Transverse colon (tissue), 4 donors: ENCODE measurements around the gene SLC17A7. TPM values are rescaled to one million over a fixed set of nuclear protein-coding genes. Genes with fewer than 3 reads are reported as not detected.
A peak's percentile ranks its signal among the peaks of the same experiment; 100 is the strongest.

ENCODE experiments used
- DNase-seq: peaks from one replicate; pipeline ENCODE4 v3.0.0-alpha.2; 2019
- H3K27ac ChIP-seq, 4 donors: fragments of 200-600 bp; sonication (generic); 2 replicates each; pipeline ENCODE4 v1.5.1; 2016 to 2018; ENCODE audit warnings: inconsistent platforms in 4 of 4
- H3K27me3 ChIP-seq: fragments of 200-600 bp; sonication (generic); 2 replicates; pipeline ENCODE4 v1.5.1; 2017; ENCODE audit warnings: inconsistent platforms
- H3K36me3 ChIP-seq, 4 donors: fragments of 200-600 bp; sonication (generic); 2 replicates each; pipeline ENCODE4 v1.5.1; 2017 to 2019; ENCODE audit warnings: inconsistent platforms in 4 of 4
- H3K4me1 ChIP-seq, 4 donors: fragments of 200-600 bp; sonication (generic); 2 replicates each; pipeline ENCODE4 v1.5.1; 2017 to 2020; ENCODE audit warnings: inconsistent platforms in 4 of 4
- H3K4me3 ChIP-seq, 4 donors: fragments of 200-600 bp; sonication (generic); 1 replicate in 1 of 4; 2 replicates in 3 of 4; pipeline versions ENCODE4 v1.5.1 to v1.6.1; 2017 to 2019; ENCODE audit warnings: inconsistent platforms in 4 of 4
- H3K9me3 ChIP-seq, 2 donors: fragments of 200-600 bp; sonication (generic); 2 replicates each; pipeline ENCODE4 v1.5.1; 2017 to 2019; ENCODE audit warnings: inconsistent platforms in 2 of 2
- CTCF ChIP-seq, 5 experiments: fragments of 200-600 bp in 3 of 5; fragments of 450-650 bp in 2 of 5; sonication (generic) in 3 of 5; IDR thresholded peaks; 1 replicate in 2 of 5; 2 replicates in 3 of 5; pipeline ENCODE4 v1.5.1; 2016 to 2017; ENCODE audit warnings: antibody characterized with exemption in 5 of 5, inconsistent platforms in 3 of 5, mild to moderate bottlenecking in 2 of 5, moderate library complexity in 1 of 5
- EP300 ChIP-seq: sonication (generic); formaldehyde crosslinking; IDR thresholded peaks from one replicate; pipeline ENCODE4 v1.6.1; 2017; ENCODE audit warnings: antibody characterized with exemption, low read depth
- POLR2A ChIP-seq: fragments of 450-650 bp; IDR thresholded peaks from one replicate; pipeline ENCODE4 v1.6.1; 2016; ENCODE audit warnings: antibody characterized with exemption, mild to moderate bottlenecking, moderate library complexity
- POLR2AphosphoS5 ChIP-seq, 3 donors: sonication (generic); formaldehyde crosslinking; IDR thresholded peaks; one replicate each; pipeline ENCODE4 v1.6.1; 2016; ENCODE audit warnings: antibody characterized with exemption in 3 of 3
- WGBS, 2 donors: methylation state at CpG; one replicate each; pipeline ENCODE4 v1.1.5; 2018; ENCODE audit warnings: low coverage in 1 of 2; 5-methylcytosine and 5-hydroxymethylcytosine counted together
- in situ Hi-C, 4 donors: fragments of 200-750 bp; cut with MboI; loops; one replicate each; pipeline versions ENCODE4 v1.15.0 to v1.15.1; 2017; ENCODE audit warnings: low sequenced_read_pairs in 3 of 4, low pct_ligation_motif_present in 1 of 4, low pct_unique_long_range_greater_than_20kb in 1 of 4
- intact Hi-C: fragments of 100-400 bp; cut with DNase I; formaldehyde crosslinking; loops from one replicate; pipeline ENCODE4 v1.15.1; 2023; ENCODE audit warnings: low total_unique reads
- total RNA-seq, 4 donors: library from RNA; depleted of rRNA; stranded (reverse); fragments of >200 nt; gene quantifications; one replicate each; pipeline ENCODE4 v1.1.0, GENCODE V29; 2016

SLC17A7 gene
- total RNA-seq, 4 donors from 2014 or later = 0.55 to 1.1 TPM; not detected in 2

- TF ChIP-seq POLR2A = peak; percentile 35
- TF ChIP-seq EP300 = no peak
- peak in 1 of 3 donors; percentile 49 for TF ChIP-seq POLR2AphosphoS5 (IDR thresholded peaks at IDR 0.05)
- TF ChIP-seq CTCF (IDR thresholded peaks at IDR 0.05) = no peak
These were observed 1.5 kb upstream of the SLC17A7 start for GRCh38 chr19:49442771-49443365.

GRCh38 chr19:49442354-49442753, 1.0 kb upstream of the SLC17A7 start:
- peak overlapping the region; percentile 12 to 84 (median 30) for H3K27ac ChIP-seq
- 0 to 10% methylated on average over 4 to 11 of the region's 11 CpGs for WGBS, 2 donors
- peaks cover 0 to 26% (median 4%) of the 10 kb centered on the region in 4 donors for H3K4me1 ChIP-seq
- in situ Hi-C loops = loop anchor here in 2 of 4 donors (5.0 to 10.0 kb wide), 2 partner anchors 48 to 50 kb away; no protein-coding TSS in a partner anchor
- no peaks in the 10 kb centered on the region for H3K9me3 ChIP-seq
- TF ChIP-seq CTCF (IDR thresholded peaks at IDR 0.05) (no peak), POLR2A (no peak), EP300 (no peak), POLR2AphosphoS5 (IDR thresholded peaks at IDR 0.05) (no peak)
- intact Hi-C loops = loop anchor here (2.0 to 10.0 kb wide), 3 partner anchors 50 to 218 kb away; no protein-coding TSS in a partner anchor
- peaks cover 55% of the 10 kb centered on the region for H3K27me3 ChIP-seq
- peak overlapping the region in 2 of 4 donors; percentile 55 to 64 for H3K4me3 ChIP-seq
- H3K36me3 ChIP-seq = no peaks in the 10 kb centered on the region
- peak; percentile 33 for DNase-seq

More at GRCh38 chr19:49442771-49443365, 1.5 kb upstream of the SLC17A7 start:
- peak; percentile 96 for DNase-seq
- Histone ChIP-seq H3K27me3 (peaks cover 50% of the 10 kb centered on the region), H3K9me3 (no peaks in the 10 kb centered on the region), H3K27ac (peak overlapping the region; percentile 76 to 84 (median 82)), H3K4me1 (peaks cover 0 to 28% (median 4%) of the 10 kb centered on the region in 4 donors), H3K4me3 (peak overlapping the region; percentile 51 to 64 (median 54)), H3K36me3 (no peaks in the 10 kb centered on the region)
- 1 to 2% methylated on average over 10 to 22 of the region's 43 CpGs for WGBS, 2 donors
- intact Hi-C loops = loop anchor here (2.0 to 10.0 kb wide), 3 partner anchors 51 to 218 kb away; no protein-coding TSS in a partner anchor
- in situ Hi-C loops = loop anchor here in 2 of 4 donors (5.0 to 10.0 kb wide), 2 partner anchors 48 to 51 kb away; no protein-coding TSS in a partner anchor

- in situ Hi-C loops = loop anchor here in 2 of 4 donors (5.0 to 10.0 kb wide), 2 partner anchors 47 to 50 kb away; no protein-coding TSS in a partner anchor
- Histone ChIP-seq H3K4me3 (peak overlapping the region in 1 of 4 donors; percentile 64), H3K4me1 (peaks cover 0 to 26% (median 4%) of the 10 kb centered on the region in 4 donors), H3K36me3 (no peaks in the 10 kb centered on the region), H3K27ac (peak overlapping the region; percentile 12 to 84 (median 30)), H3K27me3 (peaks cover 59% of the 10 kb centered on the region), H3K9me3 (no peaks in the 10 kb centered on the region)
- no peak for DNase-seq
- TF ChIP-seq EP300 (no peak), POLR2AphosphoS5 (IDR thresholded peaks at IDR 0.05) (no peak), CTCF (IDR thresholded peaks at IDR 0.05) (no peak), POLR2A (no peak)
- WGBS, 2 donors = 27 to 36% methylated on average over 6 to 14 of the region's 14 CpGs
- intact Hi-C loops = loop anchor here (2.0 to 10.0 kb wide), 3 partner anchors 50 to 217 kb away; no protein-coding TSS in a partner anchor
These were observed 628 bp upstream of the SLC17A7 start for GRCh38 chr19:49441960-49442350.

GRCh38 chr19:49440439-49441209, 703 bp downstream of the SLC17A7 start:
- Histone ChIP-seq H3K9me3 (no peaks in the 10 kb centered on the region), H3K4me1 (peaks cover 0 to 26% (median 5%) of the 10 kb centered on the region in 4 donors), H3K4me3 (peak overlapping the region in 2 of 4 donors; percentile 16), H3K27ac (no peak overlapping the region), H3K27me3 (peaks cover 72% of the 10 kb centered on the region), H3K36me3 (no peaks in the 10 kb centered on the region)
- DNase-seq = no peak
- in situ Hi-C loops (loop anchor here in 2 of 4 donors (5.0 to 10.0 kb wide), 2 partner anchors 46 to 48 kb away; no protein-coding TSS in a partner anchor), intact Hi-C loops (loop anchor here (5.0 to 10.0 kb wide), 2 partner anchors 48 to 216 kb away; no protein-coding TSS in a partner anchor)
- no peak for TF ChIP-seq POLR2AphosphoS5 (IDR thresholded peaks at IDR 0.05)
- TF ChIP-seq POLR2A = no peak
- TF ChIP-seq EP300 = no peak
- no peak for TF ChIP-seq CTCF (IDR thresholded peaks at IDR 0.05)
- 21 to 26% methylated on average over 9 to 19 of the region's 19 CpGs for WGBS, 2 donors
